ENCODE measurements around the gene SYT8. TPM values are rescaled to one million over a fixed set of nuclear protein-coding genes. Genes with fewer than 3 reads are reported as not detected.
"Not testable (repeated sequence)": the region's sequence is repeated elsewhere in the genome, so short reads cannot be mapped to it uniquely, and the experiment has no call there.

The SYT8 gene
- total RNA-seq, 2 experiments from 2014 or later = not detected

GRCh38 chr11:1803246-1803645 is 31.5 kb upstream of the SYT8 start:
- intact Hi-C loops (cut with micrococcal nuclease; ENCODE audit: unreplicated experiment) = no loop called here
- H3K4me1 ChIP-seq (ENCODE audit: insufficient read depth, low read length, poor library complexity, severe bottlenecking) = no peaks in the 10 kb centered on the region
- H3K4me3 ChIP-seq (ENCODE audit: low read depth, low read length, poor library complexity, severe bottlenecking) = no peak overlapping the region
- DNase-seq (ENCODE audit: low spot score) = no peak
- H3K79me2 ChIP-seq (ENCODE audit: insufficient read depth, low read depth, low read length) = no peaks in the 10 kb centered on the region
- no peaks in the 10 kb centered on the region for H3K36me3 ChIP-seq (ENCODE audit: insufficient read depth, low read length)
- TF ChIP-seq EZH2phosphoT487 (IDR thresholded peaks at IDR 0.05; ENCODE audit: borderline replicate concordance, low read depth, low read length) (no peak), CTCF (conservative IDR thresholded peaks at IDR 0.05; ENCODE audit: low read length) (no peak)
- no TSS peak for BruUV-seq (replicated peaks)
- no peaks in the 10 kb centered on the region for H3K9me3 ChIP-seq (ENCODE audit: low read length)
- CTCF ChIA-PET (ENCODE audit: unreplicated experiment) = no interaction called here
- no peak overlapping the region for H3K27ac ChIP-seq (ENCODE audit: low read depth, low read length, poor library complexity, severe bottlenecking)
- H3K4me2 ChIP-seq (ENCODE audit: low read length) = no peak overlapping the region
- no peaks in the 10 kb centered on the region for H4K20me1 ChIP-seq (ENCODE audit: insufficient read depth, low read length)
- POLR2A ChIA-PET = no interaction called here
- no peaks in the 10 kb centered on the region for H3K9me2 ChIP-seq (ENCODE audit: insufficient read depth, low read length)
- H2AFZ ChIP-seq (ENCODE audit: low read length) = no peak overlapping the region

- POLR2A ChIA-PET; H4K20me1 ChIP-seq (ENCODE audit: insufficient read depth, low read length); intact Hi-C loops (cut with micrococcal nuclease; ENCODE audit: unreplicated experiment); H3K4me3 ChIP-seq (ENCODE audit: low read depth, low read length, poor library complexity, severe bottlenecking); H3K4me1 ChIP-seq (ENCODE audit: insufficient read depth, low read length, poor library complexity, severe bottlenecking); H3K36me3 ChIP-seq (ENCODE audit: insufficient read depth, low read length); H2AFZ ChIP-seq (ENCODE audit: low read length); H3K9me3 ChIP-seq (ENCODE audit: low read length); BruUV-seq (replicated peaks); H3K9me2 ChIP-seq (ENCODE audit: insufficient read depth, low read length); H3K79me2 ChIP-seq (ENCODE audit: insufficient read depth, low read depth, low read length); CTCF ChIA-PET (ENCODE audit: unreplicated experiment); H3K27ac ChIP-seq (ENCODE audit: low read depth, low read length, poor library complexity, severe bottlenecking); H3K4me2 ChIP-seq (ENCODE audit: low read length); DNase-seq (ENCODE audit: low spot score): not testable (repeated sequence)
These were observed 30.8 kb upstream of the SYT8 start for GRCh38 chr11:1803835-1804519.

- Histone ChIP-seq H3K4me1 (ENCODE audit: insufficient read depth, low read length, poor library complexity, severe bottlenecking) (no peaks in the 10 kb centered on the region), H3K4me3 (ENCODE audit: low read depth, low read length, poor library complexity, severe bottlenecking) (no peak overlapping the region), H4K20me1 (ENCODE audit: insufficient read depth, low read length) (no peaks in the 10 kb centered on the region), H3K27ac (ENCODE audit: low read depth, low read length, poor library complexity, severe bottlenecking) (no peak overlapping the region), H3K36me3 (ENCODE audit: insufficient read depth, low read length) (no peaks in the 10 kb centered on the region), H2AFZ (ENCODE audit: low read length) (no peak overlapping the region), H3K9me2 (ENCODE audit: insufficient read depth, low read length) (no peaks in the 10 kb centered on the region), H3K9me3 (ENCODE audit: low read length) (no peaks in the 10 kb centered on the region), H3K4me2 (ENCODE audit: low read length) (no peak overlapping the region), H3K79me2 (ENCODE audit: insufficient read depth, low read depth, low read length) (no peaks in the 10 kb centered on the region)
- POLR2A ChIA-PET = interaction anchor here (0.9 kb wide), 1 partner anchor 12 kb away, joined by 6 read pairs; no protein-coding TSS in a partner anchor
- no peak for TF ChIP-seq CTCF (conservative IDR thresholded peaks at IDR 0.05; ENCODE audit: low read length)
- intact Hi-C loops (cut with micrococcal nuclease; ENCODE audit: unreplicated experiment) = no loop called here
- no TSS peak for BruUV-seq (replicated peaks)
- CTCF ChIA-PET (ENCODE audit: unreplicated experiment) = no interaction called here
- no peak for DNase-seq (ENCODE audit: low spot score)
These were observed 29.3 kb upstream of the SYT8 start for GRCh38 chr11:1805525-1805924.
